Kidney epithelial cell (primary cell): ENCODE measurements around the gene MOCS3. TPM values are rescaled to one million over a fixed set of nuclear protein-coding genes. Genes with fewer than 3 reads are reported as not detected.

Experiments used
- DNase-seq: peaks from one replicate; pipeline ENCODE4 v3.0.0-alpha.2; 2010; ENCODE audit warnings: low read depth
- H3K27me3 ChIP-seq: 2 replicates; pipeline ENCODE4 v1.6.0; 2011; ENCODE audit warnings: low read length; ENCODE audit not compliant: control insufficient read depth, insufficient read depth
- H3K36me3 ChIP-seq: 2 replicates; pipeline ENCODE4 v1.5.1; 2011; ENCODE audit warnings: low read length; ENCODE audit not compliant: control insufficient read depth, insufficient read depth
- H3K4me3 ChIP-seq: 2 replicates; pipeline ENCODE4 v1.5.1; 2011; ENCODE audit warnings: low read depth, mild to moderate bottlenecking, control low read depth, low read length
- total RNA-seq: library from RNA; depleted of rRNA; stranded (reverse); fragments of >200 nt; gene quantifications from 2 replicates; pipeline ENCODE4 v1.2.3, GENCODE V29; 2015
- TF ChIP-seq, protein P1 (sequence below): IDR thresholded peaks from 2 replicates; pipeline ENCODE4 v1.5.1; 2011; ENCODE audit warnings: mild to moderate bottlenecking, moderate library complexity, low read length, control low read depth, inconsistent platforms; ENCODE audit not compliant: insufficient read depth, poor library complexity, severe bottlenecking

MOCS3 gene
- total RNA-seq, 1 donor from 2014 or later: 10.0 TPM

DNA sequence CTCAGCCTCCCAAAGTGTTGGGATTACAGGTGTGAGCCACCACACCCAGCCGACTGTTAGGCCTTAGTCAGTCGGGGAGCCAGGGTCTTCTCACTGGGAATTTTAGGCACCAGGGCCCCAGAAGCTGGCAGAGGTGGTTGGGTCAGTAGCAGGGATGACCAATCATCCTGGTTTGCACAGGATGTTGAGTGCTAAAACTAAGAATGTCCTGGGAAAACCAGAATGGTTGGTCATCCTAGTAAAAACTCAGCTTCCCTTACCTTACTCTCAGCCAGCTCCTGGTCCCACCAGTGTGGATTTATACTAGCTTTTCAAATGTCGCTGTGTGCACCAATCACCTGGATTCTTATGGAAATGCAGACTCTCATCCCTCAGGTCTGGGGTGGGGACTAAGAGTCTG, 32.5 kb downstream of the MOCS3 start:
- DNase-seq: no peak
- TF ChIP-seq, protein P1, sequence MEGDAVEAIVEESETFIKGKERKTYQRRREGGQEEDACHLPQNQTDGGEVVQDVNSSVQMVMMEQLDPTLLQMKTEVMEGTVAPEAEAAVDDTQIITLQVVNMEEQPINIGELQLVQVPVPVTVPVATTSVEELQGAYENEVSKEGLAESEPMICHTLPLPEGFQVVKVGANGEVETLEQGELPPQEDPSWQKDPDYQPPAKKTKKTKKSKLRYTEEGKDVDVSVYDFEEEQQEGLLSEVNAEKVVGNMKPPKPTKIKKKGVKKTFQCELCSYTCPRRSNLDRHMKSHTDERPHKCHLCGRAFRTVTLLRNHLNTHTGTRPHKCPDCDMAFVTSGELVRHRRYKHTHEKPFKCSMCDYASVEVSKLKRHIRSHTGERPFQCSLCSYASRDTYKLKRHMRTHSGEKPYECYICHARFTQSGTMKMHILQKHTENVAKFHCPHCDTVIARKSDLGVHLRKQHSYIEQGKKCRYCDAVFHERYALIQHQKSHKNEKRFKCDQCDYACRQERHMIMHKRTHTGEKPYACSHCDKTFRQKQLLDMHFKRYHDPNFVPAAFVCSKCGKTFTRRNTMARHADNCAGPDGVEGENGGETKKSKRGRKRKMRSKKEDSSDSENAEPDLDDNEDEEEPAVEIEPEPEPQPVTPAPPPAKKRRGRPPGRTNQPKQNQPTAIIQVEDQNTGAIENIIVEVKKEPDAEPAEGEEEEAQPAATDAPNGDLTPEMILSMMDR: no peak
- H3K36me3 ChIP-seq: no peaks in the 10 kb centered on the region
- no peaks in the 10 kb centered on the region for H3K27me3 ChIP-seq
- no peak overlapping the region for H3K4me3 ChIP-seq

DNA sequence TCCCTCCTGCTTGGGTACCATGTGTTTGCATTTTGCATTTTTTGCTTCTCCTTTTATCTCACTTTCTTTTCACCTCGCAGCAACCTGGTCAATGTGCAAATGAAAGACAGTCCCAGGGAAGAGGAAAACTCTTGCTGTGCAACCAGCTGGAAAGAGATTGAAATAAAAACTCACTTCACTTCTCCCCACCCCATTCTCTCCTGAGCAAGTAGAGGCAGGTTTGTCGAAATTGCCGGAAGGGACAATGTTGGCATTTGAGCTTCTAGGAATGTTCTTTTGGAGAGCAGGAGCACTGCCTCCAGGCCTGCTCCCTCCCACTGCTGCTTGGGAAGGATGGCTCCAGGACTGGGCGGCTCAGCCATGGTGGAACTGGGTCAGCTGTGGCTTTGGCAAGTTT, 33.7 kb downstream of the MOCS3 start:
- H3K27me3 ChIP-seq: no peaks in the 10 kb centered on the region
- DNase-seq: no peak
- TF ChIP-seq, protein P1: no peak
- H3K36me3 ChIP-seq: no peaks in the 10 kb centered on the region
- H3K4me3 ChIP-seq: no peak overlapping the region

DNA sequence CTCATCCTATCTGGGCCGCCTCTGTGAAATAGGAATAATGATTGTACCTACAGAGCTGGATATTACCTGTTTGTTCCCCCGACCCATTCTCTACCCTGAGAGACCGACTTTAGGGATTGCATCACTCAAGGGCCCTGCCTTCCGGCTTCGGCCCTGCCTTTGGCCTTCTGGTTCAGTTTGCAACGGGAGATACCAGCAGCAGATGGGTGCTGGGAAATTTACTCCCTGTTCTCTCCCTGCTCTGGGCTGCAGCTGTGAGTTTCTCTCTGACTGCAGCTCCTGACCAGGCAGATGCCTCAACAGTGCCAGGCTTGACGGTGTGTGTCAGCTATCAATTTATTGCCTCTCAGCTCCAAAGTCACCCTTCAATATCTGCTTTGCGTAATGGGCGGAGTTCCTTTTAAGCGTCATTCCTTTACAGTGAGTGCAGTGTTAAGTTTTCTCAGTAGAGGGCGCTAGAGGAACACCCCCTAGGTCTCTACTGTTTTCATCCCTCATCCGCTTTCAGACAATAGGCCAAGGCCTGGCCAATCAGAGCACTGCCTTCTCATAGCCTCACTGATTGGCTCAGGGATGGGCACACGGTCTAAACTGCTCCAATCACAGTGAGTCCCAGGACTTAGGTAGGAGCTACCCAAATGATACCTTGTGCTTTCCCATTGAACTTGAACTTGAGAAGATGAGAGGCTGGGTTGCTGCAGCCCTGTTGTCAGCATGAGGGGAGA, 34.3 kb downstream of the MOCS3 start:
- H3K36me3 ChIP-seq: no peaks in the 10 kb centered on the region
- TF ChIP-seq, protein P1: peak; percentile 63
- H3K4me3 ChIP-seq: no peak overlapping the region
- no peaks in the 10 kb centered on the region for H3K27me3 ChIP-seq
- no peak for DNase-seq

DNA sequence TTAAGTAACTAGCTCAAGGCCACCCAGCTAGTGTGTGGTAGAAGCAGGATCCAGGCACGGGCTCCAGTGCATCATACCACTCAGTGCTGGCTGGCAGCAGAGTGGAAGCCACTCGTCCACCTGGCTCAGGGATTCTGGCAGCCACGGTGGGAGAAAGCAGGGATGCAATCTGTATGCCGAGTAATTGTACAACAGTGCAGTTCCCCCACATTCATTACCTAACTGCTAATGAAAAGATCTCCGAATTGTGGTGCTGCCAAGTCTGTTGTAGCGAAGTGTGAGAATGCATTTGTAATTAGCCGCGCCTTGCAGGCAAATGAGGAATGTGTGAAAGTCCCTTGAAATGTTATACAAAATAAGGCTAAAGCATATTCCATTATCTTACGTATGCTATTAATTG, 35.3 kb downstream of the MOCS3 start:
- no peak for DNase-seq
- TF ChIP-seq, protein P1: no peak

DNA sequence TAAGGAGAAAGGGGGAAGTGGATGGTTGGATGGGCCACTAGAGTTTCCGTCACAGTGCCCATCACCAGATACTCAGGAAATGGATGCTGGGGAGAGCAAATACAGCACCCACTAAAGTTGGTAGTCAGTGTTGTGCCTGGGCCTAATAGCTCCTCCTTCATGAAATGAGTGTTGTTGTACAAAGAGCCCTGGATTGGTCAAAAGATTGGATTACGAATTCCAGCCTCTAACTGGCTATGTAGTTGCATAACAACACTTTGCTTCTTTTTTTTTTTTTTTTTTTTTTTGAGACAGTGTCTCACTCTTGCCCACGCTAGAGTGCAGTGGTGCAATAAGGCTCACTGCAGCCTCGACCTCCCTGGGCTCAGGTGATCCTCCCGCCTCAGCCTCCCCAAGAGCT, 36.9 kb downstream of the MOCS3 start:
- Histone ChIP-seq H3K4me3 (no peak overlapping the region), H3K36me3 (no peaks in the 10 kb centered on the region), H3K27me3 (peaks cover 4% of the 10 kb centered on the region)
- DNase-seq: no peak
- TF ChIP-seq, protein P1: no peak

More for the DNA sequence above, 35.3 kb downstream of the MOCS3 start:
- Histone ChIP-seq H3K27me3 (no peaks in the 10 kb centered on the region), H3K4me3 (no peak overlapping the region), H3K36me3 (no peaks in the 10 kb centered on the region)
